CD14-positive monocyte (primary cell): ENCODE results near the gene DTYMK. TPM values are rescaled to one million over a fixed set of nuclear protein-coding genes. Genes with fewer than 3 reads are reported as not detected.
A peak's percentile ranks its signal among the peaks of the same experiment; 100 is the strongest.

ENCODE experiments used
- DNase-seq, 3 donors: peaks; one replicate each; pipeline ENCODE4 v3.0.0-alpha.2; 2011 to 2022
- H2AFZ ChIP-seq: 2 replicates; pipeline ENCODE4 v1.6.0; 2012; ENCODE audit warnings: mild to moderate bottlenecking, low read depth, low read length, inconsistent platforms; ENCODE audit not compliant: insufficient read depth, poor library complexity, severe bottlenecking
- H3K27ac ChIP-seq, 2 donors: 1 replicate in 1 of 2; 2 replicates in 1 of 2; pipeline ENCODE4 v1.5.1; 2012 to 2013; ENCODE audit warnings: low read length in 2 of 2, control low read depth in 1 of 2, inconsistent platforms in 1 of 2, low read depth in 1 of 2, mild to moderate bottlenecking in 1 of 2
- H3K27me3 ChIP-seq, 2 donors: one replicate each; pipeline versions ENCODE4 v1.6.0 to v1.6.1; 2011 to 2013; ENCODE audit warnings: low read length in 2 of 2; ENCODE audit not compliant: control insufficient read depth in 2 of 2, insufficient read depth in 2 of 2
- H3K36me3 ChIP-seq, 2 donors: replicated peaks in 1 of 2; 1 replicate in 1 of 2; 2 replicates in 1 of 2; pipeline versions ENCODE4 v1.5.1 to v1.6.1; 2012 to 2013; ENCODE audit warnings: low read length in 2 of 2, control low read depth in 1 of 2, inconsistent platforms in 1 of 2, mild to moderate bottlenecking in 1 of 2; ENCODE audit not compliant: insufficient read depth in 2 of 2, control insufficient read depth in 1 of 2
- H3K4me1 ChIP-seq, 2 donors: 1 replicate in 1 of 2; 2 replicates in 1 of 2; pipeline versions ENCODE4 v1.5.1 to v1.6.1; 2012 to 2013; ENCODE audit warnings: low read length in 2 of 2, control low read depth in 1 of 2, inconsistent platforms in 1 of 2, mild to moderate bottlenecking in 1 of 2, moderate library complexity in 1 of 2; ENCODE audit not compliant: insufficient read depth in 2 of 2, control insufficient read depth in 1 of 2
- H3K4me2 ChIP-seq: replicated peaks from 2 replicates; pipeline ENCODE3; 2012; ENCODE audit warnings: low read length, moderate library complexity, mild to moderate bottlenecking; ENCODE audit not compliant: poor library complexity, severe bottlenecking; ENCODE audit errors: extremely low read depth
- H3K4me3 ChIP-seq, 3 experiments: fragments of 200-600 bp in 1 of 3; sonication (generic) in 1 of 3; replicated peaks in 1 of 3; 1 replicate in 2 of 3; 2 replicates in 1 of 3; pipeline ENCODE4 v1.5.1; 2011 to 2013; ENCODE audit warnings: low read length in 3 of 3, mild to moderate bottlenecking in 3 of 3, control low read depth in 2 of 3, low read depth in 2 of 3, inconsistent platforms in 1 of 3, moderate library complexity in 1 of 3
- H3K79me2 ChIP-seq: 2 replicates; pipeline ENCODE4 v1.6.0; 2012; ENCODE audit warnings: mild to moderate bottlenecking, control low read depth, inconsistent platforms, low read length, moderate library complexity; ENCODE audit not compliant: insufficient read depth
- H3K9ac ChIP-seq: 2 replicates; pipeline ENCODE4 v1.6.0; 2017; ENCODE audit warnings: low read length, mild to moderate bottlenecking; ENCODE audit not compliant: insufficient read depth, poor library complexity, severe bottlenecking
- H3K9me3 ChIP-seq, 2 donors: replicated peaks in 1 of 2; 1 replicate in 1 of 2; 2 replicates in 1 of 2; pipeline versions ENCODE4 v1.5.1 to v1.6.1; 2012 to 2013; ENCODE audit warnings: low read length in 2 of 2, control low read depth in 1 of 2; ENCODE audit not compliant: control insufficient read depth in 1 of 2, insufficient read depth in 1 of 2
- H4K20me1 ChIP-seq: 2 replicates; pipeline ENCODE4 v1.6.0; 2012; ENCODE audit warnings: mild to moderate bottlenecking, low read length, control low read depth, moderate library complexity; ENCODE audit not compliant: insufficient read depth
- H3K27ac Mint-ChIP-seq, 7 donors: one replicate each; pipeline ENCODE4 v1.8.0; 2020; ENCODE audit warnings: mild to moderate bottlenecking in 7 of 7, mixed read lengths in 7 of 7, moderate library complexity in 6 of 7, inconsistent platforms in 2 of 7
- H3K27me3 Mint-ChIP-seq, 3 donors: one replicate each; pipeline ENCODE4 v1.8.0; 2021 to 2022; ENCODE audit warnings: low read depth in 3 of 3, mild to moderate bottlenecking in 3 of 3, mixed read lengths in 3 of 3, moderate library complexity in 3 of 3, inconsistent platforms in 1 of 3
- H3K36me3 Mint-ChIP-seq, 2 donors: one replicate each; pipeline ENCODE4 v1.8.0; 2020; ENCODE audit warnings: mixed read lengths in 2 of 2, inconsistent platforms in 1 of 2, mild to moderate bottlenecking in 1 of 2
- H3K4me1 Mint-ChIP-seq: one replicate; pipeline ENCODE4 v1.8.0; 2020; ENCODE audit warnings: mild to moderate bottlenecking, mixed read lengths
- H3K4me3 Mint-ChIP-seq, 2 donors: one replicate each; pipeline ENCODE4 v1.8.0; 2020; ENCODE audit warnings: mild to moderate bottlenecking in 2 of 2, mixed read lengths in 2 of 2, moderate library complexity in 1 of 2
- H3K9me3 Mint-ChIP-seq, 7 donors: one replicate each; pipeline ENCODE4 v1.8.0; 2020 to 2022; ENCODE audit warnings: mixed read lengths in 7 of 7, mild to moderate bottlenecking in 6 of 7, moderate library complexity in 6 of 7, inconsistent platforms in 2 of 7
- CTCF ChIP-seq: fragments of 200-600 bp; IDR thresholded peaks from one replicate; pipeline ENCODE4 v1.8.0; 2022; ENCODE audit warnings: antibody characterized with exemption, mild to moderate bottlenecking
- WGBS: methylation state at CpG from one replicate; pipeline ENCODE4 v1.1.5; 2013; ENCODE audit warnings: missing lambda C conversion rate; ENCODE audit not compliant: insufficient coverage; 5-methylcytosine and 5-hydroxymethylcytosine counted together
- intact Hi-C, 2 donors: fragments of 100-400 bp; cut with micrococcal nuclease; formaldehyde crosslinking; loops; one replicate each; pipeline versions ENCODE4 v1.15.0 to v1.15.1; 2023
- polyA plus RNA-seq, 3 donors: library from polyadenylated mRNA; depleted of rRNA in 1 of 3; unstranded in 2 of 3; stranded (reverse) in 1 of 3; fragments of 300-500 nt in 2 of 3; fragments of >200 nt in 1 of 3; fragmentation: Illumina TruSeq in 2 of 3; gene quantifications; 1 replicate in 2 of 3; 2 replicates in 1 of 3; pipeline ENCODE4 v1.2.3, GENCODE V29; 2012 to 2021

The DTYMK gene
- polyA plus RNA-seq, 3 donors, result 13.0 to 23.5 (median 18.7) TPM

GRCh38 chr2:241656190-241656741 is 30.3 kb downstream of the DTYMK start:
- H4K20me1 ChIP-seq, result peaks cover 8% of the 10 kb centered on the region
- no peak overlapping the region for H3K4me3 ChIP-seq
- 96% methylated on average over 13 of the region's 13 CpGs for WGBS
- H3K4me3 Mint-ChIP-seq, result no peak overlapping the region
- H2AFZ ChIP-seq, result no peak overlapping the region
- H3K9ac ChIP-seq, result no peak overlapping the region
- H3K4me1 ChIP-seq, result no peaks in the 10 kb centered on the region
- no peaks in the 10 kb centered on the region for H3K9me3 ChIP-seq
- no peak for DNase-seq
- H3K36me3 ChIP-seq, result peaks cover 83 to 97% of the 10 kb centered on the region in 2 donors
- no peak for TF ChIP-seq CTCF
- H3K79me2 ChIP-seq, result peaks cover 7% of the 10 kb centered on the region
- intact Hi-C loops, result no loop called here
- peaks cover 91 to 98% of the 10 kb centered on the region in 2 donors for H3K36me3 Mint-ChIP-seq
- no peaks in the 10 kb centered on the region for H3K9me3 Mint-ChIP-seq
- H3K27ac ChIP-seq, result no peak overlapping the region
- no peaks in the 10 kb centered on the region for H3K4me1 Mint-ChIP-seq
- H3K27me3 ChIP-seq, result no peaks in the 10 kb centered on the region
- no peak overlapping the region for H3K4me2 ChIP-seq
- peaks cover 0 to 4% (median 0%) of the 10 kb centered on the region in 3 donors for H3K27me3 Mint-ChIP-seq
- H3K27ac Mint-ChIP-seq, result peak overlapping the region in 2 of 7 donors; percentile 13 to 37

- intact Hi-C loops, result no loop called here
- no peaks in the 10 kb centered on the region for H3K9me3 ChIP-seq
- peaks cover 90 to 97% of the 10 kb centered on the region in 2 donors for H3K36me3 Mint-ChIP-seq
Measured at GRCh38 chr2:241655516-241656189, 31.0 kb downstream of the DTYMK start.

More at GRCh38 chr2:241655516-241656189, 31.0 kb downstream of the DTYMK start:
- H3K36me3 ChIP-seq, result peaks cover 84 to 97% of the 10 kb centered on the region in 2 donors
- no peak overlapping the region for H3K9ac ChIP-seq
- DNase-seq, result no peak
- H3K4me1 ChIP-seq, result no peaks in the 10 kb centered on the region
- TF ChIP-seq CTCF, result no peak
- Mint-ChIP-seq H3K27ac (no peak overlapping the region), H3K9me3 (no peaks in the 10 kb centered on the region), H3K4me3 (no peak overlapping the region), H3K27me3 (peaks cover 0 to 4% (median 0%) of the 10 kb centered on the region in 3 donors), H3K4me1 (no peaks in the 10 kb centered on the region)
- WGBS, result 98% methylated on average over 14 of the region's 17 CpGs
- no peaks in the 10 kb centered on the region for H3K27me3 ChIP-seq
- peaks cover 8% of the 10 kb centered on the region for H3K79me2 ChIP-seq
- H3K27ac ChIP-seq, result no peak overlapping the region
- H4K20me1 ChIP-seq, result peaks cover 12% of the 10 kb centered on the region
- H3K4me2 ChIP-seq, result no peak overlapping the region
- H3K4me3 ChIP-seq, result no peak overlapping the region
- no peak overlapping the region for H2AFZ ChIP-seq
